Activated T-helper 1 cell treated with Interleukin-2 at 50 U/mL for 16 hours (primary cell): ENCODE data around the gene UPK1B.
"Not testable (repeated sequence)": the region's sequence is repeated elsewhere in the genome, so short reads cannot be mapped to it uniquely, and the experiment has no call there.

Experiments used
- DNase-seq: peaks from one replicate; pipeline ENCODE4 v3.0.0-alpha.2; 2020; ENCODE audit warnings: low read depth

The UPK1B gene

GRCh38 chr3:119173325-119173724, at the start of gene UPK1B:
Gene UPK1B (plus strand): TSS chr3:119173598. CDS start chr3:119186742, 13,144 bp downstream.
- DNase-seq = no peak

GRCh38 chr3:119125342-119125741, 48.1 kb upstream of the UPK1B start:
- no peak for DNase-seq

- DNase-seq = no peak
Measured at GRCh38 chr3:119125742-119126504, 47.5 kb upstream of the UPK1B start.

DNA sequence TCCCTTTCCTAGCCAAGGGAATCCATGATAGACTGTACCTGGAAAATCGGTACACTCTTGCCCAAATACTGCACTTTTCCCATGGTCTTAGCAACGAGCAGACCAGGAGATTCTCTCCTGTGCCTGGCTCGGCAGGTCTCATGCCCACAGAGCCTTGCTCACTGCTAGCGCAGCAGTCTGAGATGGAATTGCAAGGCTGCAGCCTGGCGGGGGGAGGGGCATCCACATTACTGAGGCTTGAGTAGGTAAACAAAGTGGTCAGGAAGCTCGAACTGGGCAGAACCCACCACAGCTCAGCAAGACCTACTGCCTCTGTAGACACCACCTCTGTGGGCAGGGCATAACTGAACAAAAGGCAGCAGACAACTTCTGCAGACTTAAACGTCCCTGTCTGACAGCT, 43.1 kb upstream of the UPK1B start:
- DNase-seq = not testable (repeated sequence)

DNA sequence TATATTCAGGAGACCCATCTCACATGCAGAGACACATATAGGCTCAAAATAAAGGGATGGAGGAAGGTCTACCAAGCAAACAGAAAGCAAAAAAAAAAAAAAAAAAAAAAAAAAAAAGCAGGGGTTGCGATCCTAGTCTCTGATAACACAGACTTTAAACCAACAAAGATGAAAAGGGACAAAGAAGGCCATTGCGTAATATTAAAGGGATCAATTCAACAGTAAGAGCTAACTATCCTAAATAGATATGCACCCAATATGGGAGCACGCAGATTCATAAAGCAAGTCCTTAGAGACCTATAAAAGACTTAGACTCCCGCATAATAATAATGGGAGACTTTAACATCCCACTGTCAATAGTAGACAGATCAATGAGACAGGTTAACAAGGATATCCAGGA, 41.1 kb upstream of the UPK1B start:
- not testable (repeated sequence) for DNase-seq

GRCh38 chr3:119139360-119139759, 34.0 kb upstream of the UPK1B start:
- DNase-seq = not testable (repeated sequence)

- DNase-seq = no peak
Measured at GRCh38 chr3:119140466-119140865, 32.9 kb upstream of the UPK1B start.

GRCh38 chr3:119145128-119145499, 28.3 kb upstream of the UPK1B start:
- DNase-seq = no peak

- DNase-seq = no peak
Measured at GRCh38 chr3:119145500-119146167, 27.8 kb upstream of the UPK1B start, which contains the start of gene TEX55. Gene TEX55 (plus strand): TSS chr3:119146165. CDS start chr3:119146190, 25 bp downstream.

DNA sequence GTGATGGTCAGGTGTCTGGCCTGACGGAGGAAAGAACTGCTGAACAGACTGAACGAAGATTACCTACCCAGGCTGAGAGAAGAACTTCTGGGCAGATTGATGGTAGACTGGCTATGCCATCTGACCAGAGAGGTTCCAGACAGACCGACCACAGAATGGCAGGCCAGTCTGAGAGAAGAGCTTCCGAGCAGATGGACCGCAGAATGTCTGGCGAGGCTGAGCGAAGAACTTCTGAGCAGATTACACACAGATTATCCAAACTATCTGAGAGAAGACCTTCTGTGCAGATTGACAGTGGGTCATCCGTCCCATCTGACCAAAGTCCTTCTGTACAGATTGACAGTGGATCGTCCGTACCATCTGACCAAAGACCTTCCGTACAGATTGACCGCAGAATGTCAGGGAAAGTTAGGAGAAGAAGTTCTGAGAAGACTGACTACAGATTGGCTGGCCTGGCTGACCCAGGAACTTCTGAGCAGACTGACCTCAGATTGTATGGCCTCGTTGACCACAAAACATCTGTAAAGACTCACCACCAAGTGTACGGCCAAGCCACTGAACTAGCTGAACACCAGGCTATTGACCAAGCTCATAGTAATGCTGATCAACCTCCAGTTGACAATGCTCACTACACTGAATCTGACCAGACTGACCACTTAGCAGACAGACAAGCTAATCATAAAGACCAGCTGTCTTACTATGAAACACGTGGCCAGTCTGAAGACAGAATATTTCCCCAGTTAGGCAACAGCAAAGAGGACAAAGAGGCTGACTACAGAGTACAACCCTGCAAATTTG, 26.6 kb upstream of the UPK1B start:
- no peak for DNase-seq

DNA sequence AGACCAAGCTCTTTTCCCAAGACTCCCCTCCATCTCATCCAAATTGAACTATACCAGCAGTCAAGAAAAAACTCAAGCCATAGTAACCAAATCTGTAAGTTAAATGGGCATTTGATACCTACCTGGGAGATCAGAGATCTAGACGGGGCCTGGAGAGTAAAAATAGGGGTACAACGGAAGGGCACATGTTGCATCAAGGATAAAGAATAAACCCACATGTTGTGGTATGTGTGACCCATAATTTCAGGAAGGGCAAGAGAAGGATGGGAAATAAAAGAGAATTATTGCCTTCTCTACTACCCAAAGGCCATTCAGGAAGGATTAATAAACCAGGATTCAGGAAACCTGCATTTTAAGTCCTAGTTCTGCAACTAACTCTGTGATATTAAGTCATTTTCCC, 25.9 kb upstream of the UPK1B start:
- no peak for DNase-seq

DNA sequence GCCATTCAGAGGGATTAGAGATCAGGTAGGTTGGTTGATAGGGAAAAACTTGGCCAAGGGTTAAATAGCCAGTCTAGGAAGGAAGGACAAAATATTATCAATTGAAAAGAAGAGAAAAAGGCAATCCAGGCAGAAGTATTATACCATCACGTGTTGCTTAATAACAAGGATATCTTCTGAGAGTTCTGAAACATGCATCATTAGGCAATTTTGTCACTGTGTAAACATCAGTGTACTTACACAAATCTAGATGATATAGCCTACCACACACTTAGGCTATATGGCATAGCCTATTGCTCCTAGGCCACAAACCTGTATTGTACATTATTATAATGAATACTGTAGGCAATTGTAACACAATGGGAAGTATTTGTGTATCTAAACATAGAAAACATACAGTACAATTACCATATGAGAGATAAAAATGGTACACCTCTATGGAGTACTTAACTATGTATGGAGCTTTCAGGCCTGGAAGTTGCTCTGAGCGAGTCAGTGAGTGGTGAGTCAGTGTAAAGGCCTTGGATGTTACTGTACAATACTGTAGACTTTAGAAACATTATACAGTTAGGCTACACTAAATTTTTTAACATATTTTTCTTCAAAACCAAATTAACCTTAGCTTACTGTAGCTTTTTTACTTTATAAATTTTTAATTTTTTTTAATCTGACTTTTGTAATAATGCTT, 24.8 kb upstream of the UPK1B start:
- no peak for DNase-seq

- DNase-seq = no peak
Measured at GRCh38 chr3:119149484-119149883, 23.9 kb upstream of the UPK1B start.

DNA sequence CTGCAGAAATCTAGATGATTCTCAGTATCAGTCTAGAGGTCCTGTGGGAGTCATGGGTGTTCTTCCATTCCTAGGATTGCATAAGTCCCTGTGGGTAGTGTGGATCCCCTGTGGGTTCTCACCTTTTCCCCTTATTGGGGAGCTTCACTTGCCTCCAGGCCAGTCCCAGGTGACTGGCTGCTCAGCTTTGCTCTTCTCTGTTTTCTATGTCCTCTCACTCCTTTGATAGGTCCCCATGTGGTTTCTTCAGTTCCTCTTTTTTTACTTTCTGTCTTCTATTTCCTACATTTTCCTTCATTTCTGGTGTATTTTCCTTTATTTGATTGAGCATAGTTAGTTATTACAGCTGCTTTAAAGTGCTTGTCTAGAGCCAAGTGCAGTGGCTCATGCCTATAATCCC, 16.5 kb upstream of the UPK1B start:
- DNase-seq = no peak

- no peak for DNase-seq
Measured at GRCh38 chr3:119157971-119158370, 15.4 kb upstream of the UPK1B start.

- DNase-seq = no peak
Measured at GRCh38 chr3:119160361-119160760, 13.0 kb upstream of the UPK1B start.

DNA sequence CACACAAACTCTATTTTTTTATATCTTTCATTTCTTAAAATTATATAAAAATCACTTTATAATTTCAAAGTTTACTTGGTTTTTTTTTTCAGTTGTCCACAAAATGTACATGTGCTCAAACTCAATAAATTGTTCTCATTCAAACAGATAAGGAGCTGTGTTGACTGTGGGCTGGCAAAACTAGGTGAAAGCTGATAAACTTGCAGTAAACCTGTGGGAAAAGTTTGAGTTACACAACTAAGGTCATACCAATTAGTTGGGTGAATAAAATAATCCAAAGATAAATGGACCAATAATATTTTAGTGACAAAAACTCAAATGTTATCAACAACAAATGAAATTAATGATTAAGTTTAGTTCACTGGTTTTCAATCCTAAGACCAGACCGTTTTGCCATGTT, 12.6 kb upstream of the UPK1B start:
- no peak for DNase-seq

- no peak for DNase-seq
Measured at GRCh38 chr3:119161240-119161639, 12.2 kb upstream of the UPK1B start.

DNA sequence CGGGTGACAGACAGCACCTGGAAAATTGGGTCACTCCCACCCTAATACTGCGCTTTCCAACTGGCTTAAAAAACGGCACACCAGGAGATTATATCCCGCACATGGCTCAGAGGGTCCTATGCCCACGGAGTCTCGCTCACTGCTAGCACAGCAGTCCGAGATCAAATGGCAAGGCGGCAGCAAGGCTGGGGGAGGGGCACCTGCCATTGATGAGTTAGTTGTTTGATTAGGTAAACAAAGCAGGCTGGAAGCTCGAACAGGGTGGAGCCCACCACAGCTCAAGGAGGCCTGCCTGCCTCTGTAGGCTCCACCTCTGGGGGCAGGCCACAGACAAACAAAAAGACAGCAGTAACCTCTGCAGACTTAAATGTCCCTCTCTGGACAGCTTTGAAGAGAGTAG, 8.7 kb upstream of the UPK1B start:
- not testable (repeated sequence) for DNase-seq

DNA sequence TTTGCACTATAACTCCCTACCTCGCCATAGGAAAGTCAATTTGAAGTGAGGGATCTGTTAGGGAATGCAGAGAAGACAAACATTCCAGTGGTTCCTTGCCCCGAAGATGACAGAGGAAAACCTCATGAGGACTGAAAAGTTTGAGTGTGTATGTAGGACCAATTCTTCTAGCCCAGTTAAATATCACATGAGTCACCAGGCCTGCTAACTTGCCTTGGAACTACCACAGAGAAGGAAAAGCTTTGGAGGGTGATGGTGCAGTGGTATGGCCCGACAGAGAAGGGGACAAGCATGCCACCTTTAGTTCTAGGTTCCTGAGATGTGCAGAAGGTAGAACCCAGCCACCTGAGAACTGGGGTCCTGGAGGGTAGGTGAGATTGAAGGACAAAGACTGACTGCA, 2.6 kb upstream of the UPK1B start:
- no peak for DNase-seq

DNA sequence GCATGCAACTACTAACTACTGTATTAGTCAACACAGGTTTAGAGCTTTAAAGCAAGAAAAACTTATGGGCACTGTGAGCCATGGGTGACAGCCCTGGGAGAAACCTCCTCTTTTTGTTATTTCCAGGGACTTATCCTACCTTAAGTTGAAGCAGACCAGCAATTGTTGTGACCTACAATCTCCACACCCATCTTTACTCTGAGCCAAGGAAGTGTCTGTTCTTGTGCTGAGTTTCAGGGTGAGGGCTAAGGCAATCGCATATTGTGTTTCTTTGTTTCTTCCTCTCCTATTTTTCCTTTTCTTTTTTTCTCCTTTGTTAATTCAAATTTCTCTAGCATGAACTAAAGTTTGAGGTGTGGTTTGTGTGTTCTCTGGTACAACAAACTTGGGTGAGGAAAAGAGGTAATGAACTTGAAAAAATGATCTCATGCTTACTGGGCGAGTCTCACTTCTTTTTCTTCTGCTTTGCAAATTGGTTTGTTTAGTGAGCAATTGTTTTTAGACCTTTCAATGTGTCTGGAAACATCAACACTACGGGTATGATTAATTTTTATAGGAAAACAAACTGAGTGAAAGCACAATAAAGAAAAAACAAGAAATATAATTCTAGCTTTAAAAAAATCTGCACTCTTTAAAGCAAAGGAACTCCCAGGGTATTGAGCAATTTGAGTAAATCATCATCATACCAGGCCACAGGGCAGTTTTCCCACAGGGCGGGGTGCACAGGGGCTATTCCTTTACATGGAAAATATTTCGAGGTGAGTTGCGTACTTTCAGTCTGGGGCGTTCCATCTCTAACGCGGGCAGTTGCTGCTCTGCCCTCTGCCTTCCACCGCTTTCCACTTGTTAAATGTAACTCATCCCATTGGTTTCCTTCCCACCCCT, 2.7 kb downstream of the UPK1B start:
- no peak for DNase-seq
